Thoracic aorta (tissue), 2 donors: ENCODE results near the gene LCOR. TPM values are rescaled to one million over a fixed set of nuclear protein-coding genes. Genes with fewer than 3 reads are reported as not detected.
"Not testable (repeated sequence)": the region's sequence is repeated elsewhere in the genome, so short reads cannot be mapped to it uniquely, and the experiment has no call there.

Source experiments
- ATAC-seq: fragments of 150-250 bp; one replicate; pipeline ENCODE4 v1.8.0; 2017; ENCODE audit warnings: low read depth; ENCODE audit not compliant: insufficient number of reproducible peaks, low FRiP score
- DNase-seq: peaks from one replicate; pipeline ENCODE4 v3.0.0-alpha.2; 2020; ENCODE audit warnings: low spot score
- H3K27ac ChIP-seq, 2 donors: fragments of 200-600 bp; sonication (generic); 1 replicate in 1 of 2; 2 replicates in 1 of 2; pipeline ENCODE4 v1.5.1; 2016; ENCODE audit warnings: mild to moderate bottlenecking in 2 of 2, moderate library complexity in 2 of 2
- H3K27me3 ChIP-seq: fragments of 200-600 bp; sonication (generic); replicated peaks from 2 replicates; pipeline ENCODE4 v1.6.0; 2016; ENCODE audit warnings: mild to moderate bottlenecking; ENCODE audit not compliant: insufficient read depth
- H3K36me3 ChIP-seq: fragments of 200-600 bp; sonication (generic); one replicate; pipeline ENCODE4 v1.5.1; 2016
- H3K4me1 ChIP-seq, 2 donors: fragments of 200-600 bp; sonication (generic); 1 replicate in 1 of 2; 2 replicates in 1 of 2; pipeline versions ENCODE4 v1.5.1 to v1.6.0; 2016; ENCODE audit warnings: low read depth in 2 of 2, mild to moderate bottlenecking in 1 of 2; ENCODE audit not compliant: control insufficient read depth in 1 of 2
- H3K4me3 ChIP-seq: fragments of 200-600 bp; sonication (generic); 2 replicates; pipeline ENCODE4 v1.5.1; 2016; ENCODE audit warnings: mild to moderate bottlenecking
- H3K9me3 ChIP-seq: fragments of 200-600 bp; sonication (generic); 2 replicates; pipeline ENCODE4 v1.5.1; 2016
- total RNA-seq, 2 donors: library from RNA; depleted of rRNA; stranded (reverse); fragments of >200 nt; gene quantifications; one replicate each; pipeline versions ENCODE4 v1.1.0 to v1.2.3, GENCODE V29; 2016
- TF ChIP-seq, protein P1 (sequence below): fragments of 200-600 bp; sonication (generic); IDR thresholded peaks from one replicate; pipeline ENCODE4 v1.5.1; 2019; ENCODE audit warnings: antibody characterized with exemption

Gene LCOR
- total RNA-seq, 2 donors from 2014 or later = 18.3 to 23.3 TPM

DNA sequence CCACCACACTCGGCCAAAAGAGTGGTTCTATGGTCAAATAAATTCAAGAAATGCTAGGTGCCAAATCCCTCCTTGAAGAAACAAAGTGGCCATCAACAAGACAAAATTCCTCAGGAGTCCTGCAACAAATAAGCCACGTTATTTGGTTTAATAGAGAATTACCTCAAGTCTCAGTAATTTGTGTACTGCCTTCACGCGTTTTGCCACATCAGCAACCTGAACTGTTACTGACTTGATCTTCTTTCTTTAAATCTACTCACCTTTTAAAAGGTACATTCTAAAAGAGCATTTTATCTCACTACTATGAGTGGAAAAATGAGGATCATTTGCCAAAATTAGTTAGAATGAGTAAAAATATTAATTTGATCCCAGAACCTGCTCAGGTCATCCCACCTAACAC is 34.6 kb upstream of the LCOR start:
- ATAC-seq = no peak
- Histone ChIP-seq H3K4me3 (no peak overlapping the region), H3K9me3 (no peaks in the 10 kb centered on the region), H3K4me1 (no peaks in the 10 kb centered on the region), H3K36me3 (no peaks in the 10 kb centered on the region), H3K27me3 (no peaks in the 10 kb centered on the region), H3K27ac (no peak overlapping the region)
- no peak for DNase-seq
- TF ChIP-seq, protein P1, sequence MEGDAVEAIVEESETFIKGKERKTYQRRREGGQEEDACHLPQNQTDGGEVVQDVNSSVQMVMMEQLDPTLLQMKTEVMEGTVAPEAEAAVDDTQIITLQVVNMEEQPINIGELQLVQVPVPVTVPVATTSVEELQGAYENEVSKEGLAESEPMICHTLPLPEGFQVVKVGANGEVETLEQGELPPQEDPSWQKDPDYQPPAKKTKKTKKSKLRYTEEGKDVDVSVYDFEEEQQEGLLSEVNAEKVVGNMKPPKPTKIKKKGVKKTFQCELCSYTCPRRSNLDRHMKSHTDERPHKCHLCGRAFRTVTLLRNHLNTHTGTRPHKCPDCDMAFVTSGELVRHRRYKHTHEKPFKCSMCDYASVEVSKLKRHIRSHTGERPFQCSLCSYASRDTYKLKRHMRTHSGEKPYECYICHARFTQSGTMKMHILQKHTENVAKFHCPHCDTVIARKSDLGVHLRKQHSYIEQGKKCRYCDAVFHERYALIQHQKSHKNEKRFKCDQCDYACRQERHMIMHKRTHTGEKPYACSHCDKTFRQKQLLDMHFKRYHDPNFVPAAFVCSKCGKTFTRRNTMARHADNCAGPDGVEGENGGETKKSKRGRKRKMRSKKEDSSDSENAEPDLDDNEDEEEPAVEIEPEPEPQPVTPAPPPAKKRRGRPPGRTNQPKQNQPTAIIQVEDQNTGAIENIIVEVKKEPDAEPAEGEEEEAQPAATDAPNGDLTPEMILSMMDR = no peak

DNA sequence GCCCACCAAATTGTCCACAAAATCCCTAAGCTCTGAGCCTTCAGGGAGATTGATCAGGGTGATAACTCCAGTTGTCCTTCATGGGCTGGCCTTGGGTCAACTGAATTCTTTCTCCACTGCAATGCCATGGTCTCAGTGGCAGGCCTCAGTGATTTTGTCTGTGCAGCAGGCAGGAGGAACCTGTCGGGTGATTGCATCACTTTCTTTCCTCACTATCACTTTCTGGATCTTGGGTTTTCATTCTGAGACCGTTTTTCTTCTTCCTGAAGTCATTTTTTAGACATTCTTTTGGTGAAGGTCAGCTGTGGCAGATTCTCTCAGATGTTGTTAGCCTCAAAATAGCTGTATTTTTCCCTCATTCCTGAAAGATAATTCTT is 28.8 kb upstream of the LCOR start:
- no peak for ATAC-seq
- no peaks in the 10 kb centered on the region for H3K9me3 ChIP-seq
- no peak overlapping the region for H3K4me3 ChIP-seq
- no peak overlapping the region for H3K27ac ChIP-seq
- TF ChIP-seq, protein P1 = no peak
- no peaks in the 10 kb centered on the region for H3K27me3 ChIP-seq
- peaks cover 0 to 5% of the 10 kb centered on the region in 2 donors for H3K4me1 ChIP-seq
- H3K36me3 ChIP-seq = no peaks in the 10 kb centered on the region
- DNase-seq = no peak

DNA sequence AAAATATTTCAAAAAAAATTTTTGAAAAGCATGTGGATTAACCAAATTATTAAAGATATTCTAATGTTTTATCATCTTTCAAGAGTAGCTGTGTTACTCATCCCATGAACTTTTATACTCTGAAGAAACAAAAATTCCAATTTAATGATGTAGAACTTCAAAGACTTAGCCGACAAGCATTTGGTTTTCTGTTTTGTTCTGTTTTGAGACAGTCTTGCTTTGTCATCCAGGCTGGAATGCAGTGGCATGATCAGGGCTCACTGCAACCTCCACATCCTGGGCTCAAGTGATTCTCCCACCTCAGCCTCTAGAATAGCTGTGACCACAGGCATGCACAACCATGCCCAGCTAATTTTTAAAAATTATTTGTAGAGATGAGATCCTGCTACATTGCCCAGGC is 17.8 kb upstream of the LCOR start:
- TF ChIP-seq, protein P1 = no peak
- H3K4me3 ChIP-seq = no peak overlapping the region
- H3K27me3 ChIP-seq = no peaks in the 10 kb centered on the region
- ATAC-seq (no peak), DNase-seq (no peak)
- no peak overlapping the region for H3K27ac ChIP-seq
- no peaks in the 10 kb centered on the region for H3K36me3 ChIP-seq
- H3K9me3 ChIP-seq = no peaks in the 10 kb centered on the region
- no peaks in the 10 kb centered on the region for H3K4me1 ChIP-seq

DNA sequence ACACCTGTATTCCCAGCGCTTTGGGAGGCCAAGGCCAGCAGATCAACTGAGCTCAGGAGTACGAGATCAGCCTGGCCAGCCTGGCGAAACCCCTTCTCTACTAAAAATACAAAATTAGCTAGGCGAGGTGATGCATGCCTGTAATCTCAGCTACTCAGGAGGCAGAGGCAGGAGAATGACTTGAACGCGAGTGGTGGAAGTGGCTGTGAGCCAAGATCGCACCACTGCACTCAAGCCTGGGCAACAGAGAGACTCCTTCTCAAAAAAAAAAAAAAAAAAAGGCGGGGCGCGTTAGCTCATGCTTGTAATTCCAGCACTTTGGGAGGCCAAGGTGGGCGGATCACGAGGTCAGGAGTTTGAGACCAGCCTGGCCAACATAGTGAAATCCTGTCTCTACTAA is 13.1 kb upstream of the LCOR start:
- H3K4me1 ChIP-seq, H3K4me3 ChIP-seq, H3K27ac ChIP-seq, H3K9me3 ChIP-seq, H3K27me3 ChIP-seq, DNase-seq, ATAC-seq, H3K36me3 ChIP-seq: not testable (repeated sequence)

DNA sequence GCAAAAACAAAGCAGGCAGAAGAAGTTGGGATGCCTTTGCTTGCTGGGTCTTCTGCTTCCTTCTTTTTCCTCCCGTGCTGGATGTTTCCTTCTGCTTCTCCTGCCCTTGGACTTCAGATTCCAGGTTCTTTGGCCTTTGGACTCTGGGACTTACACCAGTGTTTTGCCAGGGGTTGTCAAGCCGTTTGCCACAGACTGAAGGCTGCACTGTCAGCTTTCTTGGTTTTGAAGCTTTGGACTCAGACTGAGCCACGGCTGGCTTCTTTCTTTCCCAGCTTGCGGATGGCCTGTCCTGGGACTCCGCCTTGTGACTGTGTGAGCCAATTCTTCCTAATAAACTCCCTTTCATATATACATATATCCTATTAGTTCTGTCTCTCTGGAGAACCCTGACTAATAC is 11.3 kb upstream of the LCOR start:
- no peaks in the 10 kb centered on the region for H3K36me3 ChIP-seq
- H3K9me3 ChIP-seq = no peaks in the 10 kb centered on the region
- H3K27ac ChIP-seq = no peak overlapping the region
- ATAC-seq = no peak
- no peaks in the 10 kb centered on the region for H3K27me3 ChIP-seq
- H3K4me3 ChIP-seq = no peak overlapping the region
- TF ChIP-seq, protein P1 = no peak
- H3K4me1 ChIP-seq = no peaks in the 10 kb centered on the region
- DNase-seq = no peak

DNA sequence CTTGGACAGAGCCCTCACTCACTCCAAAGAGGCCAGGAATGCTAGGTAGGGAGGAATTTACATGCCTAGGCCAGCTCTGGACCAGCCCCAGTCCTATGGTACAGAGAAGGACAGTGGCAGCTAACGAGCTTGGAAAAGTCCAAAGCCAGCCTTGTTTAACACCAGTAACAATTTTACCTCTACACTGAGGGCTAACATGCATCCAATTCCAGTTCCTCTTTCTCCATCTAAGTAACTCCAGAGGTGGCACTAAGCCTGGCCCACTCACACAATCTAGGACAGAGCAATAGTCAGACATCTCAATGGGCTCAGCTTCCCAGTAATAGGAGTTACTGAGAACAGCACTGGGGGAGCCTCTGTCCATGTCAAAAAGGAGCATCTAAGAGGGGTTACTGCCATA is 5.7 kb upstream of the LCOR start:
- Histone ChIP-seq H3K27me3 (no peaks in the 10 kb centered on the region), H3K4me3 (no peak overlapping the region), H3K36me3 (no peaks in the 10 kb centered on the region), H3K4me1 (peaks cover 6 to 8% of the 10 kb centered on the region in 2 donors), H3K27ac (no peak overlapping the region), H3K9me3 (no peaks in the 10 kb centered on the region)
- ATAC-seq (no peak), DNase-seq (no peak)
- TF ChIP-seq, protein P1 = no peak
